SU-DHL-6 (cell line): ENCODE data around the gene PRDX4.

Experiments
- EZH2phosphoT487 ChIP-seq: fragments of 200-600 bp; sonication (generic), shearing (Covaris generic); conservative IDR thresholded peaks from 2 replicates; pipeline ENCODE4 v1.6.1; 2018; ENCODE audit warnings: mild to moderate bottlenecking, antibody characterized with exemption, low read length, moderate library complexity, mixed read lengths
- TF ChIP-seq, protein P1 (sequence below): fragments of 200-600 bp; sonication (generic); IDR thresholded peaks from one replicate; pipeline ENCODE4 v1.5.1; 2017; ENCODE audit warnings: antibody characterized with exemption, mild to moderate bottlenecking, low read length, moderate library complexity; ENCODE audit not compliant: insufficient read depth, poor library complexity, severe bottlenecking

DNA sequence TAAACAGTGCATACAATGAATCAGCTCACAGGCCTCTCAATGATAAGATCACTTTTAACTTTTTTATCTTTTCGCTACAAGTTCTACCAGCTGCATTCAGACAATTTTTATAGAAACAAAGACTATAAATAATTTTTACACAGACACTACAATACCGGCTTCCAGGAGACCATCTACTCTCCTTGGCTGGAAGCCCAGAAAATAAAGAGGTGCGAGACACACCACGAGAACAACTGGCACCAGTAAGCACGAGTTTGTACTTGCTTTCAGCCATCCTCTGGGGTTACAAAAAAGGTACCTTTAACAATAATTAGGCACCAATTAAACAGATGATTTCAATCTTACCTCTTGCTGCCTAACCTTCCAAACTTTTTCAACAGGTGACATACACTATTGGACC lies 11.2 kb upstream of the PRDX4 start:
- TF ChIP-seq, protein P1, sequence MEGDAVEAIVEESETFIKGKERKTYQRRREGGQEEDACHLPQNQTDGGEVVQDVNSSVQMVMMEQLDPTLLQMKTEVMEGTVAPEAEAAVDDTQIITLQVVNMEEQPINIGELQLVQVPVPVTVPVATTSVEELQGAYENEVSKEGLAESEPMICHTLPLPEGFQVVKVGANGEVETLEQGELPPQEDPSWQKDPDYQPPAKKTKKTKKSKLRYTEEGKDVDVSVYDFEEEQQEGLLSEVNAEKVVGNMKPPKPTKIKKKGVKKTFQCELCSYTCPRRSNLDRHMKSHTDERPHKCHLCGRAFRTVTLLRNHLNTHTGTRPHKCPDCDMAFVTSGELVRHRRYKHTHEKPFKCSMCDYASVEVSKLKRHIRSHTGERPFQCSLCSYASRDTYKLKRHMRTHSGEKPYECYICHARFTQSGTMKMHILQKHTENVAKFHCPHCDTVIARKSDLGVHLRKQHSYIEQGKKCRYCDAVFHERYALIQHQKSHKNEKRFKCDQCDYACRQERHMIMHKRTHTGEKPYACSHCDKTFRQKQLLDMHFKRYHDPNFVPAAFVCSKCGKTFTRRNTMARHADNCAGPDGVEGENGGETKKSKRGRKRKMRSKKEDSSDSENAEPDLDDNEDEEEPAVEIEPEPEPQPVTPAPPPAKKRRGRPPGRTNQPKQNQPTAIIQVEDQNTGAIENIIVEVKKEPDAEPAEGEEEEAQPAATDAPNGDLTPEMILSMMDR, result no peak
- no peak for TF ChIP-seq EZH2phosphoT487
